SK-N-SH (cell line): ENCODE results near the gene ZFYVE26. TPM values are rescaled to one million over a fixed set of nuclear protein-coding genes. Genes with fewer than 3 reads are reported as not detected.

Source experiments
- CTCF ChIA-PET: fragments of 300-600, 350-600 bp; formaldehyde crosslinking; extraction: SDS; loops from one replicate; lab custom pipeline; 2021; lab: Yijun Ruan, JAX
- POLR2A ChIA-PET: fragments of 350-600 bp; sonication (Branson Sonifier 250); formaldehyde crosslinking; extraction: SDS; loops from one replicate; lab custom pipeline; 2020; ENCODE audit warnings: antibody characterized with exemption, inconsistent platforms; lab: Yijun Ruan, JAX
- DNase-seq: peaks from one replicate; pipeline ENCODE4 v3.0.0; 2012
- H2AFZ ChIP-seq: fragments of 200-600 bp; sonication (generic); 2 replicates; pipeline ENCODE4 v1.8.1; 2016; ENCODE audit warnings: antibody characterized with exemption, mild to moderate bottlenecking, low read depth
- H3F3A ChIP-seq: fragments of 200-600 bp; sonication (generic); replicated peaks from 2 replicates; pipeline ENCODE3; 2016; ENCODE audit warnings: antibody characterized with exemption, mild to moderate bottlenecking; ENCODE audit not compliant: insufficient read depth
- H3K27ac ChIP-seq, 2 experiments: fragments of 200-500 bp in 1 of 2; fragments of 200-600 bp in 1 of 2; sonication (Bioruptor generic) in 1 of 2; sonication (generic), shearing (Covaris generic) in 1 of 2; 2 replicates each; pipeline versions ENCODE4 v1.5.1 to v1.6.1; 2014 to 2016; ENCODE audit warnings: low read depth in 2 of 2, inconsistent platforms in 1 of 2, low read length in 1 of 2, mild to moderate bottlenecking in 1 of 2, mixed read lengths in 1 of 2
- H3K27me3 ChIP-seq: fragments of 200-600 bp; sonication (generic), shearing (Covaris generic); 2 replicates; pipeline ENCODE4 v1.6.1; 2016; ENCODE audit warnings: mixed run types; ENCODE audit not compliant: insufficient read depth
- H3K36me3 ChIP-seq, 2 experiments: fragments of 200-500 bp in 1 of 2; fragments of 200-600 bp in 1 of 2; sonication (Bioruptor generic) in 1 of 2; sonication (generic) in 1 of 2; replicated peaks in 1 of 2; 2 replicates each; pipeline versions ENCODE3 to v1.5.1; 2014 to 2016; ENCODE audit warnings: low read length in 1 of 2, mild to moderate bottlenecking in 1 of 2; ENCODE audit not compliant: insufficient read depth in 2 of 2, control insufficient read depth in 1 of 2
- H3K4me1 ChIP-seq, 2 experiments: fragments of 200-500 bp in 1 of 2; fragments of 200-600 bp in 1 of 2; sonication (Bioruptor generic) in 1 of 2; sonication (generic), shearing (Covaris generic) in 1 of 2; 2 replicates each; pipeline versions ENCODE4 v1.5.1 to v1.6.1; 2014 to 2016; ENCODE audit warnings: low read depth in 1 of 2, low read length in 1 of 2, mixed run types in 1 of 2; ENCODE audit not compliant: insufficient read depth in 2 of 2, control insufficient read depth in 1 of 2
- H3K4me2 ChIP-seq: fragments of 200-600 bp; sonication (generic), shearing (Covaris generic); 2 replicates; pipeline ENCODE4 v1.6.1; 2017; ENCODE audit warnings: mixed run types
- H3K4me3 ChIP-seq, 2 experiments: fragments of 200-500 bp in 1 of 2; fragments of 200-600 bp in 1 of 2; sonication (Bioruptor generic) in 1 of 2; sonication (generic), shearing (Covaris generic) in 1 of 2; 2 replicates each; pipeline versions ENCODE4 v1.5.1 to v1.8.1; 2014 to 2016; ENCODE audit warnings: low read depth in 2 of 2, inconsistent platforms in 1 of 2, low read length in 1 of 2, mild to moderate bottlenecking in 1 of 2, mixed read lengths in 1 of 2, moderate library complexity in 1 of 2
- H3K79me2 ChIP-seq: fragments of 200-600 bp; sonication (generic); 2 replicates; pipeline ENCODE4 v1.8.1; 2017; ENCODE audit warnings: mild to moderate bottlenecking; ENCODE audit not compliant: insufficient read depth
- H3K9ac ChIP-seq: fragments of 200-600 bp; sonication (generic); 2 replicates; pipeline ENCODE4 v1.6.1; 2017; ENCODE audit warnings: mixed run types
- H3K9me2 ChIP-seq: fragments of 200-600 bp; sonication (generic); 2 replicates; pipeline ENCODE4 v1.6.1; 2017; ENCODE audit warnings: mixed run types
- H3K9me3 ChIP-seq: fragments of 200-600 bp; sonication (generic); 2 replicates; pipeline ENCODE4 v1.6.1; 2017; ENCODE audit warnings: mixed run types, mild to moderate bottlenecking, moderate library complexity
- H4K20me1 ChIP-seq: fragments of 200-600 bp; sonication (generic); 2 replicates; pipeline ENCODE4 v1.6.1; 2017; ENCODE audit warnings: mild to moderate bottlenecking, mixed run types; ENCODE audit not compliant: insufficient read depth
- CHD2 ChIP-seq: fragments of 150-350 bp; IDR thresholded peaks from 2 replicates; pipeline ENCODE4 v1.6.1; 2018; ENCODE audit warnings: low read length; ENCODE audit not compliant: partially characterized antibody
- ELF1 ChIP-seq: IDR thresholded peaks from 2 replicates; pipeline ENCODE4 v1.4.0; 2012
- EP300 ChIP-seq, 2 experiments: IDR thresholded peaks; 2 replicates each; pipeline versions ENCODE4 v1.4.0 to v1.6.1; 2012; ENCODE audit warnings: borderline replicate concordance in 1 of 2, low read depth in 1 of 2, low read length in 1 of 2
- FOSL2 ChIP-seq: IDR thresholded peaks from 2 replicates; pipeline ENCODE4 v1.4.0; 2012; ENCODE audit warnings: low read depth, mild to moderate bottlenecking, moderate library complexity, borderline replicate concordance
- FOXJ3 ChIP-seq: sonication (generic); formaldehyde crosslinking; IDR thresholded peaks from 2 replicates; pipeline ENCODE4 v1.5.1; 2020; ENCODE audit warnings: mild to moderate bottlenecking, missing genetic modification reagents
- FOXM1 ChIP-seq: IDR thresholded peaks from 2 replicates; pipeline ENCODE4 v1.4.0; 2012; ENCODE audit warnings: low read depth, mild to moderate bottlenecking
- GABPA ChIP-seq: IDR thresholded peaks from 2 replicates; pipeline ENCODE4 v1.4.0; 2012; ENCODE audit warnings: low read depth, mild to moderate bottlenecking
- GATA2 ChIP-seq: sonication (generic); formaldehyde crosslinking; IDR thresholded peaks from 2 replicates; pipeline ENCODE4 v1.5.0; 2020; ENCODE audit warnings: mild to moderate bottlenecking, missing genetic modification reagents
- JUND ChIP-seq: IDR thresholded peaks from 2 replicates; pipeline ENCODE4 v1.4.0; 2012
- MEF2A ChIP-seq: IDR thresholded peaks from 2 replicates; pipeline ENCODE4 v1.4.0; 2012; ENCODE audit warnings: low read depth, borderline replicate concordance
- MXI1 ChIP-seq: IDR thresholded peaks from 2 replicates; pipeline ENCODE4 v1.6.1; 2012; ENCODE audit warnings: mild to moderate bottlenecking, low read depth, low read length, improper control_type of control experiment
- NFIC ChIP-seq: IDR thresholded peaks from 2 replicates; pipeline ENCODE4 v1.4.0; 2012; ENCODE audit warnings: borderline replicate concordance
- NRF1 ChIP-seq: IDR thresholded peaks from 2 replicates; pipeline ENCODE4 v1.6.1; 2012; ENCODE audit warnings: low read depth, mild to moderate bottlenecking, low read length
- POLR2AphosphoS5 ChIP-seq: IDR thresholded peaks from 2 replicates; pipeline ENCODE4 v1.6.1; 2012; ENCODE audit warnings: low read depth, low read length
- RCOR1 ChIP-seq: fragments of 150-350 bp; IDR thresholded peaks from 2 replicates; pipeline ENCODE4 v1.6.1; 2017; ENCODE audit warnings: antibody characterized with exemption, low read length
- RFX5 ChIP-seq: IDR thresholded peaks from 2 replicates; pipeline ENCODE4 v1.6.1; 2012; ENCODE audit warnings: mild to moderate bottlenecking, improper control_type of control experiment, low read length
- SIN3A ChIP-seq: IDR thresholded peaks from 2 replicates; pipeline ENCODE4 v1.6.1; 2012; ENCODE audit warnings: low read depth, mild to moderate bottlenecking, low read length, moderate library complexity, borderline replicate concordance
- SMC3 ChIP-seq: IDR thresholded peaks from 2 replicates; pipeline ENCODE4 v1.6.1; 2012; ENCODE audit warnings: low read depth, low read length, improper control_type of control experiment
- TCF12 ChIP-seq: IDR thresholded peaks from 2 replicates; pipeline ENCODE4 v1.4.0; 2012
- TEAD4 ChIP-seq: IDR thresholded peaks from 2 replicates; pipeline ENCODE4 v1.4.0; 2012; ENCODE audit warnings: mild to moderate bottlenecking, borderline replicate concordance; ENCODE audit not compliant: insufficient read depth
- YY1 ChIP-seq: IDR thresholded peaks from 2 replicates; pipeline ENCODE4 v1.4.0; 2012; ENCODE audit warnings: low read depth, mild to moderate bottlenecking
- ZBTB33 ChIP-seq: IDR thresholded peaks from 2 replicates; pipeline ENCODE4 v1.4.0; 2012; ENCODE audit warnings: low read depth, borderline replicate concordance
- WGBS: methylation state at CpG from one replicate; pipeline ENCODE4 v1.1.6; 2017; ENCODE audit warnings: low lambda C conversion rate; 5-methylcytosine and 5-hydroxymethylcytosine counted together
- polyA plus RNA-seq, 3 experiments: library from polyadenylated mRNA; depleted of rRNA; stranded (reverse); fragments of >200 nt; gene quantifications; 2 replicates each; pipeline ENCODE4 v1.2.3, GENCODE V29; 2012
- TF ChIP-seq, protein P1 (sequence below): fragments of 150-350 bp; IDR thresholded peaks from 2 replicates; pipeline ENCODE4 v1.6.1; 2017; ENCODE audit warnings: antibody characterized with exemption, low read length, low read depth, borderline replicate concordance
- TF ChIP-seq, protein P2 (sequence below): IDR thresholded peaks from 2 replicates; pipeline ENCODE4 v1.6.1; 2012; ENCODE audit warnings: mild to moderate bottlenecking, low read depth, low read length, moderate library complexity

ZFYVE26 gene
- polyA plus RNA-seq, 1 of the 3 experiments (the other 2 are of a cell fraction): 5.6 TPM

DNA sequence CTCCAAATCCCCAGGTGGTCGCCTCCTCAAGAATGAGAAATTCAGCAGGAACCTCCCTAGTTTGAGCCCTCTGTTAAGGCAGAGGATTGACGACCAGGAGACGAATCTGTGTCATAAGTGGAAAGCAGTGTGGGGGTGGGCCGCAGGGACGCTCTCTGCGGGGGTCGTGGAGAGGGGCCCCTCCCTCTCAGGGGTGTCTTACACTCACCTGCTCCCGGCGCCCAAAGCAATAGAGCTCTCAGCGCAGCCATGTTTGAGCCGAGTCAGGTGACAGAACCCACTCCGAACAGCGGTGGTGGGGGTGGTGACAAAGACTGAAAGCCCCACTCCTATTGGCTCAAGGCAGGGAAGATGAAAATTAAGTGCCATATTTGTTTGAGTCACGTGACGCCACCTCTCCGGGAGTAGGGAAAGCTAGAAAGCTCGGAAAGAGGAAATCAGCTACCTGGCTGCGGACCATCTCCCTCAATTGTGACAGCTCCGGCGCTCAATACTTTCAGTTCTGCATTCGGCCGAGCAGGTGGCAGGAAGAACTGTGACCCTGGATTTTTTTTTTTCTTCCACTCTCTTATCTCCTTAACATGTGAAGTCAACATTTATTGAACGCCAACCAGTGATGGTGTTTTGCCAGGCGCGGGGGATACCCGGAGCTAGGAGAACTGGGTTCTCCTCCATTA, at the start of gene ZFYVE26 (continued):
- no peak; the same call in 1 of the 2 replicates for TF ChIP-seq JUND
- no peak for TF ChIP-seq EP300 (IDR thresholded peaks at IDR 0.05; ENCODE audit: borderline replicate concordance in 1 of 2, low read depth in 1 of 2, low read length in 1 of 2)
- peak; percentile 5; the same call in 1 of the 2 replicates for TF ChIP-seq FOSL2
- peak; percentile 22; the same call in 1 of the 2 replicates for TF ChIP-seq TCF12
- TF ChIP-seq, protein P1, sequence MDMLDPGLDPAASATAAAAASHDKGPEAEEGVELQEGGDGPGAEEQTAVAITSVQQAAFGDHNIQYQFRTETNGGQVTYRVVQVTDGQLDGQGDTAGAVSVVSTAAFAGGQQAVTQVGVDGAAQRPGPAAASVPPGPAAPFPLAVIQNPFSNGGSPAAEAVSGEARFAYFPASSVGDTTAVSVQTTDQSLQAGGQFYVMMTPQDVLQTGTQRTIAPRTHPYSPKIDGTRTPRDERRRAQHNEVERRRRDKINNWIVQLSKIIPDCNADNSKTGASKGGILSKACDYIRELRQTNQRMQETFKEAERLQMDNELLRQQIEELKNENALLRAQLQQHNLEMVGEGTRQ: peak; percentile 92
- no peak for TF ChIP-seq MEF2A
- peak; percentile 28; the same call in 1 of the 2 replicates for TF ChIP-seq GABPA
- peak; percentile 50; the same call in 1 of the 2 replicates for TF ChIP-seq RFX5
- no peak for TF ChIP-seq FOXM1
- no peak for TF ChIP-seq NRF1
- no peak for TF ChIP-seq SMC3
- TF ChIP-seq NFIC: no peak
- TF ChIP-seq TEAD4: no peak

DNA sequence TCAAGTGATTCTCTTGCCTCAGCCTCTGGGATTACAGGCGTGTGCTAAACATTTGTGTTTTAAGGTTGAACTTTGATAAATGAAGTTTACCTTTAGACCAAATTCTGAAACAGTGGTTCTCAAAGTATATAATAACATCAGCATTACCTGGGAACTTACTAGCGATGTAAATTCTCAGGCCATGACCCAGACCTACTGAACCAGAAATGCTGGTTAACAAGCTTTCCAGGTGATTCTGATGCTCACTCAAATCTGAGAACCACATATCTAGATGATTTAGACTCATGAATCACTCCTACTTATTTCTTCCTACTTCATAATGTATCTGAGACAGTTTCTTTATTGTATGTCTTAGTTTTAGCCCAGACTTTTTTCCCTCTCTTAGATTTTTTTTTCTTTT, 46.8 kb upstream of the ZFYVE26 start:
- H4K20me1 ChIP-seq: no peaks in the 10 kb centered on the region
- no peak overlapping the region for H3K9ac ChIP-seq
- H3K4me1 ChIP-seq: peaks cover 0 to 5% of the 10 kb centered on the region in 2 experiments; a peak in 1 of 4 replicates
- ChIA-PET CTCF (no interaction called here), POLR2A (no interaction called here)
- H3K4me3 ChIP-seq: no peak overlapping the region
- no peaks in the 10 kb centered on the region for H3K79me2 ChIP-seq
- H3K4me2 ChIP-seq: no peak overlapping the region
- no peak for DNase-seq
- H3K9me2 ChIP-seq: no peaks in the 10 kb centered on the region
- no peaks in the 10 kb centered on the region for H3K36me3 ChIP-seq
- 92% methylated on average over 2 of the region's 2 CpGs for WGBS
- no peaks in the 10 kb centered on the region for H3K27me3 ChIP-seq
- no peak overlapping the region for H2AFZ ChIP-seq
- H3K9me3 ChIP-seq: no peaks in the 10 kb centered on the region
- H3F3A ChIP-seq: no peaks in the 10 kb centered on the region
- no peak overlapping the region for H3K27ac ChIP-seq
- no peak for TF ChIP-seq ZBTB33
- TF ChIP-seq ELF1: no peak
- TF ChIP-seq CHD2: no peak
- TF ChIP-seq POLR2AphosphoS5: no peak
- no peak for TF ChIP-seq NFIC
- TF ChIP-seq TEAD4: no peak
- no peak for TF ChIP-seq MEF2A
- no peak for TF ChIP-seq GATA2 (CRISPR knock-in tag)
- no peak for TF ChIP-seq JUND
- TF ChIP-seq YY1: no peak
- TF ChIP-seq RCOR1: no peak
- TF ChIP-seq, protein P1: no peak
- no peak for TF ChIP-seq GABPA
- no peak for TF ChIP-seq FOSL2
- no peak for TF ChIP-seq MXI1
- TF ChIP-seq, protein P2, sequence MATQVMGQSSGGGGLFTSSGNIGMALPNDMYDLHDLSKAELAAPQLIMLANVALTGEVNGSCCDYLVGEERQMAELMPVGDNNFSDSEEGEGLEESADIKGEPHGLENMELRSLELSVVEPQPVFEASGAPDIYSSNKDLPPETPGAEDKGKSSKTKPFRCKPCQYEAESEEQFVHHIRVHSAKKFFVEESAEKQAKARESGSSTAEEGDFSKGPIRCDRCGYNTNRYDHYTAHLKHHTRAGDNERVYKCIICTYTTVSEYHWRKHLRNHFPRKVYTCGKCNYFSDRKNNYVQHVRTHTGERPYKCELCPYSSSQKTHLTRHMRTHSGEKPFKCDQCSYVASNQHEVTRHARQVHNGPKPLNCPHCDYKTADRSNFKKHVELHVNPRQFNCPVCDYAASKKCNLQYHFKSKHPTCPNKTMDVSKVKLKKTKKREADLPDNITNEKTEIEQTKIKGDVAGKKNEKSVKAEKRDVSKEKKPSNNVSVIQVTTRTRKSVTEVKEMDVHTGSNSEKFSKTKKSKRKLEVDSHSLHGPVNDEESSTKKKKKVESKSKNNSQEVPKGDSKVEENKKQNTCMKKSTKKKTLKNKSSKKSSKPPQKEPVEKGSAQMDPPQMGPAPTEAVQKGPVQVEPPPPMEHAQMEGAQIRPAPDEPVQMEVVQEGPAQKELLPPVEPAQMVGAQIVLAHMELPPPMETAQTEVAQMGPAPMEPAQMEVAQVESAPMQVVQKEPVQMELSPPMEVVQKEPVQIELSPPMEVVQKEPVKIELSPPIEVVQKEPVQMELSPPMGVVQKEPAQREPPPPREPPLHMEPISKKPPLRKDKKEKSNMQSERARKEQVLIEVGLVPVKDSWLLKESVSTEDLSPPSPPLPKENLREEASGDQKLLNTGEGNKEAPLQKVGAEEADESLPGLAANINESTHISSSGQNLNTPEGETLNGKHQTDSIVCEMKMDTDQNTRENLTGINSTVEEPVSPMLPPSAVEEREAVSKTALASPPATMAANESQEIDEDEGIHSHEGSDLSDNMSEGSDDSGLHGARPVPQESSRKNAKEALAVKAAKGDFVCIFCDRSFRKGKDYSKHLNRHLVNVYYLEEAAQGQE: no peak
- no peak for TF ChIP-seq FOXJ3
- no peak for TF ChIP-seq SIN3A
